Stimulated activated CD8-positive, alpha-beta memory T cell treated with anti-CD3 and anti-CD28 coated beads, Interleukin-12 subunit alpha, Interleukin-12 subunit beta, amount 100 ng/mL, for 1 hour (primary cell): ENCODE results near the gene GRIA3.

Experiments used
- DNase-seq: peaks from one replicate; pipeline ENCODE4 v3.0.0-alpha.2; 2020; ENCODE audit warnings: low read depth

Gene GRIA3

GRCh38 chrX:123199338-123199737 is 15.3 kb downstream of the GRIA3 start:
- no peak for DNase-seq

GRCh38 chrX:123201720-123202119 is 17.6 kb downstream of the GRIA3 start:
- no peak for DNase-seq

GRCh38 chrX:123202523-123202922 is 18.4 kb downstream of the GRIA3 start:
- DNase-seq = no peak

GRCh38 chrX:123203772-123204171 is 19.7 kb downstream of the GRIA3 start:
- DNase-seq = no peak

- DNase-seq = no peak
These were observed 22.1 kb downstream of the GRIA3 start for GRCh38 chrX:123206176-123206575.

- no peak for DNase-seq
These were observed 26.2 kb downstream of the GRIA3 start for GRCh38 chrX:123210252-123210651.

GRCh38 chrX:123215397-123216089 is 31.5 kb downstream of the GRIA3 start:
- no peak for DNase-seq

GRCh38 chrX:123217077-123217476 is 33.0 kb downstream of the GRIA3 start:
- DNase-seq = no peak

GRCh38 chrX:123217728-123218127 is 33.6 kb downstream of the GRIA3 start:
- DNase-seq = no peak

GRCh38 chrX:123219916-123220315 is 35.8 kb downstream of the GRIA3 start:
- DNase-seq = no peak

GRCh38 chrX:123222920-123223319 is 38.8 kb downstream of the GRIA3 start:
- DNase-seq = no peak

GRCh38 chrX:123223409-123223808 is 39.3 kb downstream of the GRIA3 start:
- DNase-seq = no peak

- DNase-seq = no peak
These were observed 39.8 kb downstream of the GRIA3 start for GRCh38 chrX:123223859-123224258.

- DNase-seq = no peak
These were observed 46.7 kb downstream of the GRIA3 start for GRCh38 chrX:123230798-123231197.

GRCh38 chrX:123236859-123237258 is 52.8 kb downstream of the GRIA3 start:
- DNase-seq = no peak

GRCh38 chrX:123237271-123237670 is 53.2 kb downstream of the GRIA3 start:
- no peak for DNase-seq

- no peak for DNase-seq
These were observed 70.4 kb downstream of the GRIA3 start for GRCh38 chrX:123254457-123254856.

GRCh38 chrX:123256378-123256777 is 72.3 kb downstream of the GRIA3 start:
- no peak for DNase-seq

GRCh38 chrX:123260920-123261418 is 76.9 kb downstream of the GRIA3 start:
- DNase-seq = no peak

- no peak for DNase-seq
These were observed 79.2 kb downstream of the GRIA3 start for GRCh38 chrX:123263270-123263669.

GRCh38 chrX:123263747-123264146 is 79.7 kb downstream of the GRIA3 start:
- DNase-seq = no peak

GRCh38 chrX:123267220-123267619 is 83.1 kb downstream of the GRIA3 start:
- DNase-seq = no peak

- DNase-seq = no peak
These were observed 87.8 kb downstream of the GRIA3 start for GRCh38 chrX:123271902-123272301.

- no peak for DNase-seq
These were observed 88.6 kb downstream of the GRIA3 start for GRCh38 chrX:123272630-123273029.
